GM12801 (cell line): ENCODE measurements around the gene PFDN1.

Experiments used
- CTCF ChIP-seq: IDR thresholded peaks from one replicate; pipeline ENCODE4 v1.5.1; 2011; ENCODE audit warnings: control low read depth; ENCODE audit not compliant: insufficient read length; ENCODE audit errors: extremely low read depth

PFDN1 gene

GRCh38 chr5:140255460-140256157 lies 47.3 kb downstream of the PFDN1 start:
- no peak for TF ChIP-seq CTCF

- no peak for TF ChIP-seq CTCF
These were observed 48.9 kb downstream of the PFDN1 start for GRCh38 chr5:140253985-140254384.

DNA sequence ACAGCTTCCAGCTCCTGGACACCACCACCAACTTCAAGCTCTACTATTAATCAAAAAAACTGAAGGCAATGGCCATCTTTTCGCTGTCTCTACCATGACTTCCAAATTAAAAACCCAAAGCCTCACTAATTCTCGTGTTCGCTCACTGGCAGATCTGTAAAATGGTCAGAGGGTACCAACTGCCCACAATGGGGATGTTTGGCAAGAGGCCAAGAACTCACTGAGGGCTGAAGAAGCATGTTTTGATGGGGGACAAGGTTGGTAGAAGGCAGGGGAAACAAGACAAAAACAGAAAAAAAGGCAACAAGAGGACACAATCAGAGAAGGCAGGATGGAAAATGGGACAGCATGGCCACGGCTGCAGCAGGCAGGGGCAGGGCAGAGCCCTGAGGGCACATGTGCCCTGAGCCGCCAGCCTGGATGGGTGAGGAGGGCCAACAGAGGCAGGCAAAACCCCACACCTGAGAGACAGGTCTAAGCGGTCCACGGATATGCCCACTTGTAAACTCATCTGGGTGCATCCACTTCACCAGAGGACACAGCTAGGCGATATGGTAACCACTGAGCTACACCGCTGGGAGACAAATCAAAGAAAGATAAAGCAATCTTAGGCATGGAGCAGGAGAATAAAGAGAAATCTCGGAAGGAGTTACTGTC lies 50.3 kb downstream of the PFDN1 start:
- TF ChIP-seq CTCF, result no peak

DNA sequence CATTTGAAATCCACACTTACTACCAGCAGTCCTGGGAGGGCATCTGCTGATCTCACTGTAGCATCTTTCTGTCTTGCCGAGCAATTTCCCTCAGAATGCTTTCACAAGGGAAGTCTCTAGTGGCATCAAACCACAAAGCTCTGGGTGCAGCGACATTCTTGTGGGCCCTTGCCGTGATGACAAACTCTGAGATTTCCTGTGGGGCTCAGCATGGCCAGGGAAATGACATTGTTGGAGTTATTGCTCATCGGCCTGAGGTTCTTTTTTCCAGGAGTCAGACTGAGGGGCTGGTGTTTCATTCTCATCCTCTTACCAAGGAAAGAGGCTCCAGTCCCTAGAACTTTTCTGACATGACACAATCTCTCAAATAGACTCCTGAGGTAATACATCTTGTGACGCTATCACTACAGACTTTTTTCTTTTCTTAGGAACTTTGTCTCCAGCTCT lies 51.4 kb downstream of the PFDN1 start:
- TF ChIP-seq CTCF, result no peak

DNA sequence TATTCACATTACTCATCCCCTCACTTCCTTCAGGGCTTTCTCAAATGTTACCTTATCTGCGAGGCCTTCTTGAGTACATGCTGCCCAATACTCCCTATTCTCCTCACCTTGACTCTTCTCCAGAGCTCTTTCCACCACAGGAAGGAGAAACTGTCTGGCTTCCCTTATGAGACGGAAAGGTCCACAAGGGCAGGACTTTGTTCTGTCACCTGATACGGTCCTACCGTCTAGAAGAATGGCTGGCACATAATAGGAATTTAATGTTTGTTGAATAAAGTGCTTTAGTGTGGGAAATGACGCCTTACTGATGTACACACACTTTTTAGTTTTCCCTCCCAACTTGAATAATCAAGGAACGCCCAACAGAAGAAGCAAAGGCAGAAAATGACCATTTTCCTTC lies 52.5 kb downstream of the PFDN1 start:
- TF ChIP-seq CTCF, result no peak

GRCh38 chr5:140249536-140249935 lies 53.4 kb downstream of the PFDN1 start:
- no peak for TF ChIP-seq CTCF

DNA sequence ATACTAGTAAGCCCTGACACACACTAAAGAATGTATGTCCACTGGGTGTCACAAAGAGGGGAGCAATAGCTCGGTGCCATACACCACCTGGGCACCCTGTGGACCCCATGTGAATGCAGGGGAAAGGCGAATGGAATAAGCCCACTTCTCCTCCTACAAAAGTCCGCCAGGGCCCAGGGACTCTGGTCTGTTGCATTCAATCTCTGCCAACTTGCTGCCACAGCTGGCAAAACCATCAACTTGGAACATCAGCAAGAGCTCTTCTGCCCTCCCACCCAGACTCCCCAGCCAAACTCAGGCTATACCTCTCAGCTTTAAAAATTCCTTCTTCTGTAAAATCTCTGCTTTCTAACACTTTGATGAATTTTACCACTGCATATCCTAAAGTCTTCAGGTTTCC lies 54.5 kb downstream of the PFDN1 start:
- no peak for TF ChIP-seq CTCF
